Hepatocyte (in vitro differentiated cells): Measurements from ENCODE around the gene FRY. TPM values are rescaled to one million over a fixed set of nuclear protein-coding genes. Genes with fewer than 3 reads are reported as not detected.

ENCODE experiments used
- DNase-seq: peaks from one replicate; pipeline ENCODE4 v3.0.0-alpha.2; 2016; ENCODE audit warnings: low spot score
- H2AFZ ChIP-seq: fragments of 200-600 bp; sonication (generic); 2 replicates; pipeline ENCODE4 v1.6.0; 2016; ENCODE audit warnings: antibody characterized with exemption, mild to moderate bottlenecking
- H3K27ac ChIP-seq: fragments of 200-600 bp; sonication (generic); 2 replicates; pipeline ENCODE4 v1.5.1; 2016; ENCODE audit warnings: mild to moderate bottlenecking
- H3K27me3 ChIP-seq: fragments of 200-600 bp; sonication (generic); 2 replicates; pipeline ENCODE4 v1.6.1; 2016
- H3K36me3 ChIP-seq: fragments of 200-600 bp; sonication (generic); replicated peaks from 2 replicates; pipeline ENCODE4 v1.5.1; 2016; ENCODE audit warnings: low read depth; ENCODE audit not compliant: insufficient read depth
- H3K4me1 ChIP-seq: fragments of 200-600 bp; sonication (generic); 2 replicates; pipeline ENCODE4 v1.5.1; 2016; ENCODE audit warnings: mild to moderate bottlenecking, moderate library complexity; ENCODE audit not compliant: insufficient read depth
- H3K4me2 ChIP-seq: fragments of 200-600 bp; sonication (generic); 2 replicates; pipeline ENCODE4 v1.6.0; 2016
- H3K4me3 ChIP-seq: fragments of 200-600 bp; sonication (generic); 2 replicates; pipeline ENCODE4 v1.5.1; 2016; ENCODE audit warnings: mild to moderate bottlenecking
- H3K79me2 ChIP-seq: fragments of 200-600 bp; sonication (generic); 2 replicates; pipeline ENCODE4 v1.6.0; 2017; ENCODE audit warnings: mild to moderate bottlenecking
- H3K9me2 ChIP-seq: fragments of 200-600 bp; sonication (generic); replicated peaks from 2 replicates; pipeline ENCODE4 v1.6.0; 2017; ENCODE audit warnings: mild to moderate bottlenecking; ENCODE audit not compliant: insufficient read depth
- H3K9me3 ChIP-seq: fragments of 200-600 bp; sonication (generic); 2 replicates; pipeline ENCODE4 v1.5.1; 2016; ENCODE audit warnings: low read depth, mild to moderate bottlenecking
- H4K20me1 ChIP-seq: fragments of 200-600 bp; sonication (generic); 2 replicates; pipeline ENCODE4 v1.6.0; 2016; ENCODE audit warnings: mild to moderate bottlenecking; ENCODE audit not compliant: insufficient read depth, poor library complexity, severe bottlenecking
- EZH2 ChIP-seq: fragments of 200-600 bp; sonication (generic); IDR thresholded peaks from 2 replicates; pipeline ENCODE4 v1.6.1; 2016; ENCODE audit warnings: antibody characterized with exemption, mild to moderate bottlenecking, borderline replicate concordance
- EZH2phosphoT487 ChIP-seq: fragments of 200-600 bp; sonication (generic); IDR thresholded peaks from one replicate; pipeline ENCODE4 v1.6.1; 2018; ENCODE audit warnings: antibody characterized with exemption, mild to moderate bottlenecking, low read depth, moderate library complexity; ENCODE audit not compliant: unreplicated experiment, severe bottlenecking
- WGBS: methylation state at CpG from one replicate; pipeline ENCODE4 v1.1.6; 2016; ENCODE audit warnings: low lambda C conversion rate; ENCODE audit errors: missing lambda C conversion rate; 5-methylcytosine and 5-hydroxymethylcytosine counted together
- polyA plus RNA-seq: library from polyadenylated mRNA; unstranded; fragments of >200 nt; fragmentation: Nextera tagmentation; extraction: Ambion mirVana; gene quantifications from 2 replicates; pipeline ENCODE4 v1.2.1, GENCODE V29; 2016
- total RNA-seq: library from RNA; depleted of rRNA; stranded (reverse); fragments of >200 nt; gene quantifications from 2 replicates; pipeline ENCODE4 v1.2.3, GENCODE V29; 2014
- TF ChIP-seq, protein P1 (sequence below): fragments of 200-600 bp; sonication (generic); IDR thresholded peaks from 2 replicates; pipeline ENCODE4 v1.5.1; 2016; ENCODE audit warnings: antibody characterized with exemption, mild to moderate bottlenecking; ENCODE audit not compliant: poor library complexity

Gene FRY
- total and polyA plus RNA-seq, 2 experiments from 2014 or later = 2.4 to 3.7 TPM

GRCh38 chr13:32021785-32022184, 9.8 kb upstream of the FRY start:
- Histone ChIP-seq H2AFZ (no peak overlapping the region), H3K4me2 (no peak overlapping the region), H3K4me1 (no peaks in the 10 kb centered on the region), H3K9me2 (no peaks in the 10 kb centered on the region), H3K79me2 (no peaks in the 10 kb centered on the region), H3K27me3 (no peaks in the 10 kb centered on the region), H3K36me3 (no peaks in the 10 kb centered on the region), H3K9me3 (no peaks in the 10 kb centered on the region), H3K4me3 (no peak overlapping the region), H3K27ac (no peak overlapping the region), H4K20me1 (no peaks in the 10 kb centered on the region)
- no peak for TF ChIP-seq EZH2
- no peak for DNase-seq
- WGBS = 76% methylated on average over 1 of the region's 1 CpG

DNA sequence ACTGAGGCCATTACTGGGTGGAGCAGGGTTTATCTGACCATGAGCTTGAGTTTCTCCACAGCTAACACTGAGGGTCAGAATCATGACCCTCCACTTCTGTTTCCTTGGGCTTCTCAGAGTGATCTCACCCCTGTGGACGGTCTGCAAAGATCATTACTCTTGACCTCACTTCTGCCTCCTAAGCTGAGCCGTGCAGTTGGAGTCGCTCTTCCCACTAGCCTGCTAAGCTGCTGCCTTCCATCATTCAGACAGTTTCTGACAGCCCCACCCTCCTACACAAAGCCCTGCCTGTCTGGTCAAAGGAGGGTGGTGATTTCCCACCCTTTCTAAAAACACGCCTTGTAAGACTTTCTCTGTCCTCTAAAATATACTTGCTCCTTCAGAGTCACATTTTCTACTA, 9.3 kb upstream of the FRY start:
- Histone ChIP-seq H4K20me1 (no peaks in the 10 kb centered on the region), H3K9me2 (no peaks in the 10 kb centered on the region), H3K27me3 (no peaks in the 10 kb centered on the region), H3K9me3 (no peaks in the 10 kb centered on the region), H3K36me3 (no peaks in the 10 kb centered on the region), H3K4me1 (no peaks in the 10 kb centered on the region), H2AFZ (no peak overlapping the region), H3K27ac (no peak overlapping the region), H3K79me2 (no peaks in the 10 kb centered on the region), H3K4me3 (no peak overlapping the region), H3K4me2 (no peak overlapping the region)
- DNase-seq = no peak
- 44% methylated on average over 4 of the region's 4 CpGs for WGBS
- no peak for TF ChIP-seq EZH2phosphoT487
- TF ChIP-seq, protein P1, sequence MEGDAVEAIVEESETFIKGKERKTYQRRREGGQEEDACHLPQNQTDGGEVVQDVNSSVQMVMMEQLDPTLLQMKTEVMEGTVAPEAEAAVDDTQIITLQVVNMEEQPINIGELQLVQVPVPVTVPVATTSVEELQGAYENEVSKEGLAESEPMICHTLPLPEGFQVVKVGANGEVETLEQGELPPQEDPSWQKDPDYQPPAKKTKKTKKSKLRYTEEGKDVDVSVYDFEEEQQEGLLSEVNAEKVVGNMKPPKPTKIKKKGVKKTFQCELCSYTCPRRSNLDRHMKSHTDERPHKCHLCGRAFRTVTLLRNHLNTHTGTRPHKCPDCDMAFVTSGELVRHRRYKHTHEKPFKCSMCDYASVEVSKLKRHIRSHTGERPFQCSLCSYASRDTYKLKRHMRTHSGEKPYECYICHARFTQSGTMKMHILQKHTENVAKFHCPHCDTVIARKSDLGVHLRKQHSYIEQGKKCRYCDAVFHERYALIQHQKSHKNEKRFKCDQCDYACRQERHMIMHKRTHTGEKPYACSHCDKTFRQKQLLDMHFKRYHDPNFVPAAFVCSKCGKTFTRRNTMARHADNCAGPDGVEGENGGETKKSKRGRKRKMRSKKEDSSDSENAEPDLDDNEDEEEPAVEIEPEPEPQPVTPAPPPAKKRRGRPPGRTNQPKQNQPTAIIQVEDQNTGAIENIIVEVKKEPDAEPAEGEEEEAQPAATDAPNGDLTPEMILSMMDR = no peak
- no peak for TF ChIP-seq EZH2

- no peaks in the 10 kb centered on the region for H3K4me1 ChIP-seq
- no peak overlapping the region for H2AFZ ChIP-seq
- no peak overlapping the region for H3K4me3 ChIP-seq
- no peaks in the 10 kb centered on the region for H3K36me3 ChIP-seq
- H3K4me2 ChIP-seq = no peak overlapping the region
- H3K27ac ChIP-seq = no peak overlapping the region
- no peaks in the 10 kb centered on the region for H3K79me2 ChIP-seq
- H3K9me3 ChIP-seq = no peaks in the 10 kb centered on the region
- H3K9me2 ChIP-seq = no peaks in the 10 kb centered on the region
- H4K20me1 ChIP-seq = no peaks in the 10 kb centered on the region
- WGBS = 95% methylated on average over 3 of the region's 3 CpGs
- no peak for DNase-seq
- TF ChIP-seq EZH2phosphoT487 (no peak), EZH2 (no peak)
- TF ChIP-seq, protein P1 = no peak
- no peaks in the 10 kb centered on the region for H3K27me3 ChIP-seq
These were observed 8.5 kb upstream of the FRY start for GRCh38 chr13:32023096-32023495.

GRCh38 chr13:32023698-32024097, 7.9 kb upstream of the FRY start:
- TF ChIP-seq EZH2phosphoT487 (no peak), EZH2 (no peak)
- TF ChIP-seq, protein P1 = peak; percentile 15
- Histone ChIP-seq H3K9me3 (no peaks in the 10 kb centered on the region), H4K20me1 (no peaks in the 10 kb centered on the region), H3K27ac (no peak overlapping the region), H3K36me3 (no peaks in the 10 kb centered on the region), H3K4me3 (no peak overlapping the region), H2AFZ (no peak overlapping the region), H3K4me2 (no peak overlapping the region), H3K4me1 (no peaks in the 10 kb centered on the region), H3K27me3 (no peaks in the 10 kb centered on the region), H3K9me2 (no peaks in the 10 kb centered on the region), H3K79me2 (no peaks in the 10 kb centered on the region)
- 97% methylated on average over 3 of the region's 3 CpGs for WGBS
- DNase-seq = no peak
